ENCODE measurements around the gene SYT1. TPM values are rescaled to one million over a fixed set of nuclear protein-coding genes. Genes with fewer than 3 reads are reported as not detected.

The SYT1 gene
- total RNA-seq, 1 experiment from 2014 or later = 44.9 TPM

- H3K9me3 ChIP-seq (ENCODE audit: control insufficient read depth in 1 of 2, insufficient read depth in 1 of 2, low read depth in 1 of 2, low read length in 2 of 2) = no peaks in the 10 kb centered on the region
- H3K9me2 ChIP-seq (ENCODE audit: insufficient read depth) = no peaks in the 10 kb centered on the region
- ATAC-seq (no peak), DNase-seq (ENCODE audit: low read depth, low spot score) (no peak)
- H3K79me2 ChIP-seq (ENCODE audit: insufficient read depth, low read length) = no peaks in the 10 kb centered on the region
- BruUV-seq (replicated peaks) = no TSS peak
- no peak overlapping the region for H2AFZ ChIP-seq (ENCODE audit: low read depth, low read length, poor library complexity, severe bottlenecking)
- H3K4me2 ChIP-seq (ENCODE audit: low read length) = no peak overlapping the region
- H4K20me1 ChIP-seq (ENCODE audit: insufficient read depth) = no peaks in the 10 kb centered on the region
- POLR2A ChIA-PET = no interaction called here
- no peak overlapping the region for H3K4me3 ChIP-seq (replicated peaks in 1 of 2; ENCODE audit: low read depth in 1 of 2, low read length in 2 of 2)
- H3K9ac ChIP-seq (ENCODE audit: low read length) = no peak overlapping the region
- no peak overlapping the region for H3K27ac ChIP-seq (ENCODE audit: low read depth, low read length)
- RAD21 ChIA-PET (ENCODE audit: low non-redundant PET in 1 of 2, low total read pairs in 2 of 2, uncharacterized antibody in 2 of 2, unreplicated experiment in 2 of 2) = no interaction called here
- H3K27me3 ChIP-seq (ENCODE audit: insufficient read depth, low read length) = no peaks in the 10 kb centered on the region
- intact Hi-C loops (cut with micrococcal nuclease) = no loop called here
- TF ChIP-seq SP1 (IDR thresholded peaks at IDR 0.05; ENCODE audit: low read depth) (no peak), YY1 (IDR thresholded peaks at IDR 0.05; ENCODE audit: extremely low read depth, insufficient replicate concordance, low read depth, low read length) (no peak), TCF7L2 (IDR thresholded peaks at IDR 0.05; ENCODE audit: borderline replicate concordance, extremely low read depth, insufficient read depth, insufficient read length) (no peak), CTCF (IDR thresholded peaks at IDR 0.05 in 2 of 3, conservative IDR thresholded peaks at IDR 0.05 in 1 of 3; ENCODE audit: borderline replicate concordance in 1 of 3, insufficient read depth in 1 of 3, low read depth in 2 of 3, low read length in 2 of 3) (no peak)
- H3K36me3 ChIP-seq (ENCODE audit: control insufficient read depth in 1 of 2, insufficient read depth in 2 of 2, low read length in 2 of 2) = no peaks in the 10 kb centered on the region
- H3K4me1 ChIP-seq (ENCODE audit: control insufficient read depth in 1 of 2, insufficient read depth in 2 of 2, low read length in 2 of 2) = no peaks in the 10 kb centered on the region
- CTCF ChIA-PET = interaction anchor here (1.5 kb wide), 1 partner anchor 10 kb away, joined by 5 read pairs; no protein-coding TSS in a partner anchor
These were observed 520.0 kb downstream of the SYT1 start for GRCh38 chr12:79384551-79384950.

GRCh38 chr12:79388011-79388410 lies 523.4 kb downstream of the SYT1 start:
- Histone ChIP-seq H3K4me1 (ENCODE audit: control insufficient read depth in 1 of 2, insufficient read depth in 2 of 2, low read length in 2 of 2) (peaks cover 0 to 3% of the 10 kb centered on the region in 2 experiments; a peak in 1 of 4 replicates), H3K9me3 (ENCODE audit: control insufficient read depth in 1 of 2, insufficient read depth in 1 of 2, low read depth in 1 of 2, low read length in 2 of 2) (no peaks in the 10 kb centered on the region), H3K27ac (ENCODE audit: low read depth, low read length) (no peak overlapping the region), H3K79me2 (ENCODE audit: insufficient read depth, low read length) (no peaks in the 10 kb centered on the region), H3K4me3 (replicated peaks in 1 of 2; ENCODE audit: low read depth in 1 of 2, low read length in 2 of 2) (no peak overlapping the region), H4K20me1 (ENCODE audit: insufficient read depth) (no peaks in the 10 kb centered on the region), H3K9ac (ENCODE audit: low read length) (no peak overlapping the region), H3K4me2 (ENCODE audit: low read length) (no peak overlapping the region), H3K27me3 (ENCODE audit: insufficient read depth, low read length) (no peaks in the 10 kb centered on the region), H2AFZ (ENCODE audit: low read depth, low read length, poor library complexity, severe bottlenecking) (no peak overlapping the region), H3K9me2 (ENCODE audit: insufficient read depth) (no peaks in the 10 kb centered on the region), H3K36me3 (ENCODE audit: control insufficient read depth in 1 of 2, insufficient read depth in 2 of 2, low read length in 2 of 2) (no peaks in the 10 kb centered on the region)
- TF ChIP-seq REST (IDR thresholded peaks at IDR 0.05; ENCODE audit: low read depth) = no peak
- TF ChIP-seq EZH2 (IDR thresholded peaks at IDR 0.05) = no peak
- TF ChIP-seq YY1 (IDR thresholded peaks at IDR 0.05; ENCODE audit: extremely low read depth, insufficient replicate concordance, low read depth, low read length) = no peak
- ChIA-PET RAD21 (ENCODE audit: low non-redundant PET in 1 of 2, low total read pairs in 2 of 2, uncharacterized antibody in 2 of 2, unreplicated experiment in 2 of 2) (no interaction called here), POLR2A (no interaction called here), CTCF (no interaction called here)
- DNase-seq (ENCODE audit: low read depth, low spot score) (no peak), ATAC-seq (no peak)
- no TSS peak for BruUV-seq (replicated peaks)
- intact Hi-C loops (cut with micrococcal nuclease) = no loop called here

All from HCT116 (cell line).